AG08395 (cell line): ENCODE measurements around the gene HAND2.

Source experiments
- DNase-seq: peaks from one replicate; pipeline ENCODE4 v3.0.0; 2012; ENCODE audit warnings: mixed read lengths, low spot score

Gene HAND2

DNA sequence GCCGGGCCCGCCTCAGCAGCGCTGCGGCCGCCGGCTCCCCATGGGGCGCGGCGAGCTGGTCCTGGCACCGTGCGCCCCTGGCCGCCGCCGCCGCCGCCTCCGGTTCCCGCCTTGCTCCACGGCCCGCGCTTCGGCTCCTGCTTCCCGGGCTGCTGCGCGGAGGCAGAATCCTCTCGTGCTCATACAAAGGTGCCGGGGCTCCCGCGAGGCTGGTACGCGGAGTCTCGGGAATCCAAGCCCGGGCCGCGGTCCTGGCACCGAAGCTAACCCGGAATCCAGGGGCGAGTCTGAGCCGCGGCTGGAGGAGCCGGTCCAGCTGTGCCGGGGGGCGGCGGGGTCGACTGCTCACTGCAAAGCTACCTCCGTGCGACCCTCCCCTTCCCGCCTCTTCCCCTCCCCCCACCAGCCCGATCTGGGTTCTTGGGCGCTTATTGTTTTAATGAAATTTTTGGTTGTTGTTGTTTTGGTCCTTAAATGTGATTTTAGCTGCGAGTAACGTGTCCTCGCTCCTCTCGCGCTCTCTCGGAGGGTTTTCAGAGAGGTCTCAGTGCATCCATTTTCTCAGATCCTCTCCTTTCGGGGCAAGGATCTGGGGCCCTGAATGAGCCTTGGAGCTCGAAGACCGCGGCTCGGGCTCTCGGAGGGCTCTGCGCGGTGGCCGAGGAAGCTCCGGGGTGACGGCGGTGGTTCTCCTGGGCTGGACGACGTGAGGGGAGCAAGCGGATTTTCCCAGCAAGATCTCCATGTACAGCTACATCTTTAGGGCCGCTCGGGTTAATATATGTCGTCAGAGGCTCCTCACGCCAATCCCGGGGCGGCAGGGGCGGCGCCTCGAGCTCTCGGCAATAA lies at the start of gene HAND2:
Gene HAND2 (minus strand): TSS at position 753 of the 849 bp plus-strand sequence. CDS start 940 bp downstream, outside the sequence.
- DNase-seq: peak; percentile 86

DNA sequence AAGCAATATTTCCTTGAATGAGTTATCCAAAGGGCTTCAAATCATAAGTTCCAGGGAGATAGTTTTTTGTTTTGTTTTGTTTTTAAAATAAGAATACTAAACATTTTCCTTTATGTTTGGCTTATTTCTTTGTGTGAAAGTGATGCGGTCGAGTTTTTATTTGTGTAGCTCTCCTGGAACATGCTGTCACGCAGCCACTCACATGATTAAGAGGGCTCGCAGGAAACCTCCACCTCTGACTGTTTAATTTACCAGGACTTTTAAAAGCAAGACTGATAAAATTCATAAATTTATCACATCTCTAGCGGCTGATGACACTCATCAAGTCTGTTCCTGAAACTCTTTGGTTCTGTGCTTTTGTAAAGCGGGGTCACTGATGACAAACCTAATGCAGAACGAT lies 48.9 kb upstream of the HAND2 start:
- DNase-seq: no peak

DNA sequence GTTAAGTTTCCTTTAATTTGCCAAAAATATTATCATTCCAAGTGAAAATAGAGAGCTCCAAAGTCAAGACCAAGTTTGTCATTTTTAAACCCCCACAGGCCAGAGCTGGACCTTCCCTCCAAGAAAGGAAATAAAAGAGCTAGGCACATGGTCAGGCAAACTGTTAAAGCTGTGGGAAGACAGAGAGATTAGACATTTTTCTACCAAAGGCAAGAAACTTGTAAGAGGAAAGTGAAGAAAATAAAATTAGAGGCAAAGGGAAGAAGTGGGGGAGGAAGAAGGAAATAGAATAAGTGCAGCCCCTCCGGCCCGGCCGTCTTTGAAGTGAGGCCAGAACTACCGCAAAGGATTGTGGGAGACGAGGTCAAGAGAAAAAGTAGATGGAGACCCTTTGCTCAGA lies 47.9 kb upstream of the HAND2 start:
- DNase-seq: no peak

DNA sequence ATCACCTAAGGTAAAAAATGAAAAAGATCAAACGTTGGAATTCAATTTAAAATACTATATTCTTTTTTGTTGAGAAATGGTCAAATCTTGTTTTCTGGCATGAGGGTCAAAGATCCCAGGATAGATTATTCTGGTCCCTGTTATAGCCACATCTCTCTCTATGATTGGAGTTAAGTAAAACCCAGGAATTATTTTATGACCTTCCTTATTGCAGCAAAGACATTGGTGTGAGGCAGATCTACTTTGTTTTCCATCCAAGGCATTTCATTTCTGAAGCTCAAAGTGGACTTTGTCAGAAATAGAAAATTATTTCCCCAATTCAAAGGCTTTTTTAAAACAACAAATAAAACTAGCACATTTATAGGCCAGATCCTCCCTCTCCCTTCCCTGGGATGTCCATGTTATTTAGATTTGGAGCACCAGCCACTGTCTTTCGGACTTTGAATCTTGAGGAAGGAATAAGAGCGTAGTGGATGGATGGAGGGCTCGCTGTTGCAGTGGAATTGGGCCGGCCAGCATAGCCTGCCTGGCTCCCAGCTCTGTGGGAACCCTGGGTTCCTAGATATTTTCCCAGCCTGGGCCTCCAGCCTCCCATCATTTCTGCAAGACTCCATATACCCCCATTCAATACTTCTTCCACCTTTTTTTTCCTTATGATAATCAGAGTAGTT lies 45.6 kb upstream of the HAND2 start:
- no peak for DNase-seq

DNA sequence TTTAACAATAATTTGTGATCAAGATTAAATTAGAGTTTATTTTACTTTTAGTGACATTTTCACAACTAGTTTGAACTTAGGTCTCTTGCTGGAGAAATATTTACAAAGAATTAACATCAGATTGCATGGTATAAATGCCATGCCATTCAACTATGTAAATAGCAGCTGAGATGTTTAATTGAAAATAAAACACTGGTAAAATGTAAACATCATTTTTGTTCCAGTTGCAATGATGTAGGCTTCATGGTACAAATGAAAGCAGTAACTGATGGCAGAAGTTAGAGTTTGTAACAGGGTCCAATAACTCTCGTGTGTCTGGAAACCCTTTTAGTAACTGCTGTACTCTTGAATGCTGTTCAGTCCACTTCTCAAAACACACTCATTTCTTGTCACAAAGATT lies 43.7 kb upstream of the HAND2 start:
- no peak for DNase-seq

DNA sequence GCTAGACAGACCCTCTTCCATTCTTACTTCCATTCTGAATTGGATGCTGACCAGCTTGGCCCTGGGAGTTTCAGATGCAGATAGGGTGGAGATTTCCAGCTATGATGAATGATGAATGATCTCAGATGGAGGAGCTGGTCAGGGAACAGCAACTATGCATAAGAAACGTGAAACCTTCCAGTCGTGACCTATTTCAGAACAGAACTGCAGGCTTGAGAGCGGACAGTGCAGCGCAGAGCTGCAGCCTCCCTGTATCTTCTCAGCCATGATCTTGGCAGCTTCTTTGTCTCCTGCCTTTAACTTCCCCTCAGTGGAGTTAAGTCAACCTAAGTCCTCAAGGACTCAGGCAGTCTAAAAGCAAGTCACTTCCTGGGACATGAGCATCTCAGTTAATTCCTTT lies 43.3 kb upstream of the HAND2 start:
- no peak for DNase-seq

DNA sequence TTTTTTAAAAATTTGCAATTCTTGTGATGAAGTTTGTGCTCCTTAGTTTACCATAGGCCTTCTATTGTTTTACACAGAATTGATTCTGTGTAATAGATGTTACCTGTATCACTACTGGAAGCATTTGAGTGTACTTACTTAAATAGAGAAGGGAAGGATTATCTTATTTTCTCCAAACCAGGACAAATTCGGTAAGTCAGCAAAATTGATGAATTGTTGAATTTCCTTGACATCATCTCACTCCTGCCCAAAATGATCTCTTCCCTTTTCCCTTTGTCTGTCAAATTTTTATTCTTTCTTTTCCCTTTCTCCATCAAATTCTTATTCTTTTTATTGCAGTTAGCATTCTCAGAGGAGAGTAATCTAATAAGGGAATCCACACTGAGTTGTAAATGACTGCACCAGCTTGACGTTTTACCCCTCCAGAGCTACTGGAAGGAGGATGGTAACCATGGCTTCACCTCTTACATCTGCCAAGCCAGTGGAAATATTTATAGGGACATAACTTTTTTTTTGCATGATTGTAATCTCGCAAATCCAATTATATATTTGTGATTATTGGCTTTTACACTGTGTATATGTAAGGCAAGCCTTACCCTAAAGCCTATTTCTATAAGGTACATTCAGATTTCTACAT lies 42.6 kb upstream of the HAND2 start:
- DNase-seq: no peak

GRCh38 chr4:173571620-173572019 lies 41.6 kb upstream of the HAND2 start:
- no peak for DNase-seq

- no peak for DNase-seq
These were observed 35.3 kb upstream of the HAND2 start for GRCh38 chr4:173565281-173565680.

DNA sequence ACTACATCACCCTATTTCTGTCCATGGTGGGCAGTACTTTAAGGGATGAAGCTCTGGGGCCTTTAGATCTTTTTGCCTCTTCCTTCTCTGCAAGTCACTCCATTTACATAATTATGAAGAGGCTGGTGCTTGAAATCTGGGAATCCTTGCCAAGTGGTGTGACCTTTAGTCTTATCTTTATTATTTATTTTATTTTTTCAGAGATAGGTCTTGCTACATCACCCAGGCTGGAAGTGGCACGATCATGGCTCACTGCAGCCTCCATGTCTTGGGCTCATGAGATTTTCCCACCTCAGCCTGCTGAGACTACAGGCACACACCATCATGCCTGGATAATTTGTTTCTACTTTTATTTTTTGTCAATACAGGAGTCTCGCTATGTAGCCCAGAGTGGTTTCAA lies 34.4 kb upstream of the HAND2 start:
- DNase-seq: no peak

DNA sequence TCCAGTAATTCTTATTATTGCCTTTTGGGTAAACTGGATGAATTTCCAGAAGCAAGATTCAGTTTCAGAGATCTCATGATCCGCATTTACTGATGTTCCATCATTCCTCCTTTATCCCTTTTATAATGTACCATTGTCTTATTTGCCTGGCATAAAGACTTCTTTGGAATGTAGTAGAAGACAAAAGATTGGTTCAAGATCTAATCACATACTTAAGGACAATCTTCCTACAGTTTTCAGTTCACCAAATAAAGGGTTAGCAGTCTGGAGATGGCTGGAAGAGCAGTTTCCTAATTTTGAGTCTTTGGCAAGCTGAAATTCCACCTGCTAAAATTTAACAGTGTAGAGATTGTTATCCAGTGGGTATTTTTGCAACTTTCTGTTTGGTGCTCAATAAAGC lies 30.9 kb upstream of the HAND2 start:
- no peak for DNase-seq

GRCh38 chr4:173556398-173557131 lies 26.5 kb upstream of the HAND2 start:
- DNase-seq: no peak

DNA sequence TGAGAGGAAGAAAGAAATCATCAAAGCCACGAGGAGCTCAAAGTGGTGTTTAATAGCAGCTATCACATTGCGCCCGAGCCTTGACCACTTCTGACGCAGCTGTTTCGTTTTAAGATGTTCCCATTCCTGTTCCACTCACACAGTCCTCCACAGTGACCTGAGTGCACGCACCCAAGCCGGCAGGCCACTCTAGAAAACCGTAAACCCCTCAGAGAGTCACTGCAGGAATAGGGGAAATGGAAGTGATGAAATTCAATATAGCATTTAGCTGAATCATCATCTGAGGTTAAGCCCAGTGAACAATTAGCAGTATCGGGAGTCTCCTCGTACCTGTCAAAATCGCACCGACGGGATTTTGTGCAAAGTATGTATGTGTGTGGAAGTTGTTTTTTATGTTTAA lies 17.9 kb upstream of the HAND2 start:
- DNase-seq: no peak

GRCh38 chr4:173546776-173547175 lies 16.7 kb upstream of the HAND2 start:
- DNase-seq: no peak

- DNase-seq: no peak
These were observed 15.4 kb upstream of the HAND2 start for GRCh38 chr4:173545440-173545839.

DNA sequence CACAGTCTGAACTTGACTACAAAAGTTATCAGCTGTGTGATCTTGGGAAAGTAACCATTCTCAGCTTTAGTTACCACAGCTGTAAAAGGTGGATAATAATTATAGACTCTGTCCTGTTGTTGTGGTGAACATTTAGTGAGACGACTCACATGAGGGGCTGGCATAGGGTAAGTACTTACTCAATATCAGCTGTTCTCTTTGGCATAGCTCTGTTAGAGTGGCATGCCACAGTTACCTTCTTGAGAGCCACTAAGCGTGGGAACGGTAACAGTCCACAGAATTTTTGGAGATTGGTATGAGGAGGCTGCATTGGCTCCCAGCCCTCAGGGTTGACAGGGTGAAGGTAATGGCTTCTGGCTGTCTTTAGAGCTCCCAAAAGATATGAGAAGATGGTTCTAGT lies 13.2 kb upstream of the HAND2 start:
- DNase-seq: no peak

DNA sequence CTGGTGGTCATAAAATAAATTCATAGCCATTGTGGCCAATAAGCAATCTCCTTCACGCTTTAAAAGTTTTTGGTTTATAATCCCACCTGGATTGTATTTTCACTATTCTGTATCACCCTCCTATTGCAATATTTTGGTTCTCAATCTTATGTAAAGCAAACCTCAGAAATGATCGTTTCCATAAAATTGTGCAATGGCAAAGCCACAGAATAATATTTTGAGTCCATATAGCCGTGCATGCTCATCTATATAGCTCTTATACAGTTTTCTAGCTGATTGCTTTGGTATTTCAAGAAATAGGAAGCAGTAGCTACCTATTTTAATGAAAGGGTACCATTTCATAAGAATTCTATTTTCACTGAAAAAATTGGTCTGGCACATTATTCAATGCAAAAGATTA lies 10.0 kb upstream of the HAND2 start:
- DNase-seq: no peak

GRCh38 chr4:173538909-173539445 lies 8.9 kb upstream of the HAND2 start:
- no peak for DNase-seq

DNA sequence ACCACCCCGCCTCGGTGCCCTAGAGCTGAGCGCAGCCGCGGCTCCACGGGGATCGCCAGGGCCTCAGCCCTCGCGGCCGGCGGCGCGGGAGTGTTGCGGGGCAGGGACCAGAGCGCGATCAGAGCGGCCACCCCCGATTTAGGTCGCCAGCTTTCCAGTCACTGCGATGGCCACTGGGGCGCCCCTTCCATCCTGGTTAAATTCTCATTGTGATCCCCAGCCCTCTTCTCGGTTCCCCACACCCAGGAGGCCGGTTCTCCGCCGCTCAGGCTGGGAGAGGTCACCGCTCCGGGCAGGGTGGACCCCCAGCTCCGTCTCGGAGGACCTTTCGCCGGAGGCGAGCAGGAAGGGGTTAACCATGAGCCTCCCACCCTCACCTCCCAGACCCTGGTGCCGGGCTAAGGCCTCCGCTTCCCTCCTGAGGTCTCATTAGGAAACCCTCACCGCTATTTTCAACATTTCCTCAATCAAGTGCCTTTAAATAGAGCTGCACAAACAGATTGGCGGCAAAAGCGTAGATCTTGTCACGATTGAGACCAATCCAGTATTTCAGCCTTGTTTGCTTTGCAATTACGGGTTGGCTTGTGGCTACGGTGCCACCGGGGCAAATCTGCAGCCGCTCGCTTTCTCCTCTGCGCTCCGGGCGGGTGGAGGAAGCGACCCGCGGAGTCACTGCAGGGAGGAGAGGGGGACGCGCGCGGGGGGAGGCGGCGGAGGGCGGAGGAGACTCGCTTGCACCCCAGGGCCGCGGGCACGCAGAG lies 8.3 kb upstream of the HAND2 start:
- DNase-seq: peak; percentile 25

DNA sequence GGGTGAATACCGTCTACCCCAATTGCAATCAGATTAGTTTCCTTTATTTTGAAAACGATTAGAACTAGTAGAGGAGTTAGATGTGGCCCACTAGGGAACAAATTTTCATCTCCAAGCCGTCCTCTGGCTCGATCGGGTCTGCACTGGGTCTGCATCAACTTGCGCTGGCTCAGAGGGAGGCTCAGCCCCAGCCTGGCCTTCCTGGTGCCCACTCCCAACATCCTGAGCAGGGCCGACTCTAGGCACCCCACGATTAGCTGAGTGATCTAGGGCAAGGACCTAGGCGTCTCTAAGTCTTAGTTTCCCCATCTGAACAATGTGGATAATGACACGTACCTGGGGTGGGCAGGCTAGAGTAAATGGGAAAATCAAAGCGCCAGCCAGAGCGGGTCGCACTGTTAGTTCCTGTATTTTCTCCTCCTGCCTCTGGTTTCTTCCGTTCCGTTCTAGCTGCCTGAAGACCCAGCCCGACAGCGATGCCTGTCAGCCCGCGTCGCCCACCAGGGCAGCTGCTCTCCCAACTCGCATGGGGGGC lies 7.7 kb upstream of the HAND2 start:
- no peak for DNase-seq

- no peak for DNase-seq
These were observed 6.9 kb upstream of the HAND2 start for GRCh38 chr4:173536808-173537429.
